K562 (cell line): ENCODE measurements around the gene AP2A2. TPM values are rescaled to one million over a fixed set of nuclear protein-coding genes. Genes with fewer than 3 reads are reported as not detected.

Experiments used
- ATAC-seq: fragments of 200-7000 bp; cut with Tn5 transposase; 3 replicates; pipeline ENCODE4 v1.9.1; 2020; ENCODE audit warnings: moderate library complexity
- BruUV-seq: library from RNA; stranded (reverse); fragments of 400-500 nt; replicated peaks from 2 replicates; lab custom pipeline; 2021; lab: Mats Ljungman, UMichigan
- CTCF ChIA-PET: fragments of 300-600 bp; formaldehyde crosslinking; extraction: SDS; loops from one replicate; lab custom pipeline; 2021; ENCODE audit warnings: low intra/inter-chr PET ratio; lab: Yijun Ruan, JAX
- POLR2A ChIA-PET: fragments of 300-600, 350-650 bp; sonication (Branson Sonifier 250); formaldehyde crosslinking; extraction: SDS; loops from one replicate; lab custom pipeline; 2021; ENCODE audit warnings: antibody characterized with exemption, inconsistent platforms; lab: Yijun Ruan, JAX
- DNase-seq, 4 experiments: peaks; one replicate each; pipeline versions ENCODE4 v3.0.0 to v3.0.0-alpha.2; 2011 to 2018; ENCODE audit warnings: low spot score in 3 of 4, mixed read lengths in 3 of 4; ENCODE audit errors: extremely low read depth in 1 of 4
- FAIRE-seq: peaks from 2 replicates; lab custom pipeline; 2011; peaks lifted over from hg19 to GRCh38; lab: Jason Lieb, UNC
- H2AFZ ChIP-seq: 2 replicates; pipeline ENCODE4 v1.6.0; 2011; ENCODE audit warnings: low read depth, low read length, control low read depth, inconsistent platforms
- H3K27ac ChIP-seq: fragments of 200-600 bp; 3 replicates; pipeline ENCODE4 v1.8.0; 2011; ENCODE audit warnings: low read depth, mild to moderate bottlenecking, control low read depth, inconsistent platforms, low read length, moderate library complexity, mixed read lengths; ENCODE audit errors: extremely low read depth
- H3K27me3 ChIP-seq, 2 experiments: fragments of 300-600 bp in 1 of 2; 2 replicates in 1 of 2; 3 replicates in 1 of 2; pipeline versions ENCODE4 v1.6.0 to v1.8.0; 2011; ENCODE audit warnings: inconsistent platforms in 2 of 2, low read length in 2 of 2, mild to moderate bottlenecking in 1 of 2, mixed read lengths in 1 of 2, moderate library complexity in 1 of 2; ENCODE audit not compliant: control insufficient read depth in 2 of 2, insufficient read depth in 2 of 2
- H3K36me3 ChIP-seq: fragments of 300-600 bp; 3 replicates; pipeline ENCODE4 v1.8.0; 2011; ENCODE audit warnings: mild to moderate bottlenecking, low read length, inconsistent platforms; ENCODE audit not compliant: control insufficient read depth, insufficient read depth
- H3K4me1 ChIP-seq, 2 experiments: fragments of 200-600 bp in 1 of 2; replicated peaks in 1 of 2; 2 replicates in 1 of 2; 3 replicates in 1 of 2; pipeline versions ENCODE4 v1.5.1 to v1.8.0; 2011; ENCODE audit warnings: inconsistent platforms in 2 of 2, low read length in 2 of 2, mild to moderate bottlenecking in 1 of 2, mixed read lengths in 1 of 2, moderate library complexity in 1 of 2; ENCODE audit not compliant: control insufficient read depth in 2 of 2, insufficient read depth in 2 of 2
- H3K4me2 ChIP-seq: 2 replicates; pipeline ENCODE4 v1.6.1; 2011; ENCODE audit warnings: low read length, control low read depth, inconsistent platforms, mixed read lengths; ENCODE audit not compliant: insufficient read depth
- H3K4me3 ChIP-seq: fragments of 200-600 bp; sonication (generic), shearing (Covaris generic); 2 replicates; pipeline ENCODE4 v1.5.1; 2016; ENCODE audit warnings: control low read depth, inconsistent platforms
- H3K79me2 ChIP-seq: fragments of 200-600 bp; 3 replicates; pipeline ENCODE4 v1.8.0; 2011; ENCODE audit warnings: low read length, inconsistent platforms; ENCODE audit not compliant: control insufficient read depth, insufficient read depth
- H3K9ac ChIP-seq, 2 experiments: 2 replicates each; pipeline versions ENCODE4 v1.6.0 to v1.6.1; 2011; ENCODE audit warnings: low read depth in 2 of 2, low read length in 2 of 2, control low read depth in 1 of 2, inconsistent platforms in 1 of 2, mild to moderate bottlenecking in 1 of 2, mixed read lengths in 1 of 2; ENCODE audit not compliant: insufficient read depth in 1 of 2
- H3K9me1 ChIP-seq: one replicate; pipeline ENCODE4 v1.6.0; 2011; ENCODE audit warnings: inconsistent platforms, mild to moderate bottlenecking, low read length, moderate library complexity; ENCODE audit not compliant: control insufficient read depth, insufficient read depth
- H3K9me3 ChIP-seq: replicated peaks from 2 replicates; pipeline ENCODE4 v1.5.1; 2011; ENCODE audit warnings: low read depth, low read length, inconsistent platforms; ENCODE audit not compliant: control insufficient read depth, insufficient read depth
- H4K20me1 ChIP-seq: replicated peaks from 2 replicates; pipeline ENCODE4 v1.6.1; 2011; ENCODE audit warnings: low read length, inconsistent platforms, mixed read lengths; ENCODE audit not compliant: control insufficient read depth, insufficient read depth
- POLR2AphosphoS5 ChIP-seq: IDR thresholded peaks from 2 replicates; pipeline ENCODE4 v1.6.1; 2011; ENCODE audit warnings: mild to moderate bottlenecking, low read depth, low read length, moderate library complexity; ENCODE audit not compliant: control insufficient read depth, insufficient read depth
- RBFOX2 ChIP-seq: fragments of 200-400 bp; formaldehyde crosslinking; IDR thresholded peaks from 2 replicates; pipeline ENCODE4 v1.6.1; 2017; ENCODE audit warnings: low read depth, mild to moderate bottlenecking, low read length, moderate library complexity
- SMARCA5 ChIP-seq: fragments of 450-650 bp; IDR thresholded peaks from 2 replicates; pipeline ENCODE4 v1.6.1; 2016
- WGBS: fragments of 100-300 bp; shearing (Covaris generic); methylation state at CpG from one replicate; pipeline ENCODE4 v1.1.6; 2016; ENCODE audit warnings: low coverage, mixed read lengths; ENCODE audit not compliant: insufficient coverage; ENCODE audit errors: missing lambda C conversion rate; 5-methylcytosine and 5-hydroxymethylcytosine counted together
- in situ Hi-C: fragments of 300-500 bp; cut with MboI; formaldehyde crosslinking; loops from 4 replicates; pipeline ENCODE4 v1.15.0; 2018; ENCODE audit warnings: inconsistent platforms, mixed read lengths
- intact Hi-C: fragments of 100-400 bp; cut with micrococcal nuclease; formaldehyde crosslinking; loops from 2 replicates; pipeline ENCODE4 v1.14.2; 2022
- polyA plus RNA-seq, 8 experiments: library from polyadenylated mRNA; depleted of rRNA in 4 of 8; stranded (reverse) in 5 of 8; unstranded in 3 of 8; fragments of >200 nt; fragmentation: Nextera tagmentation in 2 of 8; fragmentation: Illumina TruSeq in 1 of 8; extraction: Ambion mirVana in 2 of 8; extraction: Trizol in 1 of 8; gene quantifications; 2 replicates each; pipeline versions ENCODE4 v1.2.1 to v1.2.3, GENCODE V29; 2011 to 2014; ENCODE audit warnings: inconsistent platforms in 1 of 8, missing spikeins in 1 of 8
- total RNA-seq, 7 experiments: library from RNA; depleted of rRNA in 6 of 7; stranded (reverse); fragments of >200 nt in 6 of 7; fragmentation: Illumina TruSeq in 2 of 7; extraction: Trizol in 2 of 7; gene quantifications; 2 replicates each; pipeline versions ENCODE4 v1.2.1 to v1.2.3, GENCODE V29; 2011 to 2021; ENCODE audit warnings: low replicate concordance in 1 of 7
- TF ChIP-seq, protein P1 (sequence below), 3 experiments: IDR thresholded peaks in 2 of 3; conservative IDR thresholded peaks in 1 of 3; 2 replicates each; pipeline ENCODE4 v1.5.1; 2011 to 2012; ENCODE audit warnings: low read length in 3 of 3, mild to moderate bottlenecking in 3 of 3, control low read depth in 2 of 3, improper control_type of control experiment in 1 of 3, inconsistent platforms in 1 of 3, low read depth in 1 of 3, mixed read lengths in 1 of 3, moderate library complexity in 1 of 3; ENCODE audit not compliant: insufficient read depth in 2 of 3

AP2A2 gene
- total and polyA plus RNA-seq, 9 of the 15 experiments (the other 6 are each of a cell fraction or from before 2014, with no cell fraction given): 0.69 to 41.7 (median 15.2) TPM

DNA sequence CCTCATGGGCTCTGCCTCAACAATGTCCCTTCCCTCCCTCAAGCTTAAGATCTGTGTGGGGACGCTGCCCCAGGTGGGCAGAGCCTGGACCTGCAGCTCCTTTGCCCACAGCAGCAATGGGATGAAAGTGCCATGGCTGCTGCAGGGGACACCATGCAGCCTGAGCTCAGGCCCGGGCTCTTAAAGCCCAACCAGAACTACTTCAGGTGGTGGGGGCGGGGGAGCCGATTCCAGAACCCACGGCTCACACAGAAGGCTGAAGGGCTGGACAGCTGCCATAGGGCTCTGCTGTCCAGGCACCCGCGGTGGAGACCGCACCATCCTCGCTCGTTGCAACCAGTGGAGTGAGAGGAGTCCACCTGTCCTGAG lies 27.5 kb upstream of the AP2A2 start:
- intact Hi-C loops (no loop called here), in situ Hi-C loops (no loop called here)
- H3K27ac ChIP-seq: no peak overlapping the region
- no peaks in the 10 kb centered on the region for H3K27me3 ChIP-seq
- POLR2A ChIA-PET: interaction anchor here (0.6 to 1.0 kb wide), 2 partner anchors 10 to 105 kb away, joined by 3 read pairs; no protein-coding TSS in a partner anchor
- no peaks in the 10 kb centered on the region for H3K79me2 ChIP-seq
- peak; percentile 61 for ATAC-seq
- no peak overlapping the region for H3K4me3 ChIP-seq
- no peak for FAIRE-seq
- whole genome bisulfite sequencing: 93% methylated on average over 10 of the region's 10 CpGs
- peak overlapping the region in 1 of 2 experiments; percentile 4; a peak in 1 of 4 replicates for H3K9ac ChIP-seq
- H3K9me1 ChIP-seq: no peaks in the 10 kb centered on the region
- H3K4me2 ChIP-seq: no peak overlapping the region
- BruUV-seq: no TSS peak
- H2AFZ ChIP-seq: no peak overlapping the region
- H4K20me1 ChIP-seq: no peaks in the 10 kb centered on the region; the same call in 1 of the 2 replicates
- peak in 2 of 4 experiments; percentile 30 to 34 for DNase-seq
- CTCF ChIA-PET: interaction anchor here (1.0 kb wide), 1 partner anchor 153 kb away, joined by 3 read pairs; no protein-coding TSS in a partner anchor
- peaks cover 0 to 61% of the 10 kb centered on the region in 2 experiments; a peak in 2 of 5 replicates for H3K4me1 ChIP-seq
- H3K36me3 ChIP-seq: peaks cover 65% of the 10 kb centered on the region
- no peaks in the 10 kb centered on the region for H3K9me3 ChIP-seq
- TF ChIP-seq POLR2AphosphoS5 (0 out of 2 replicates have a peak, but pooled peaks have one; percentile 6), RBFOX2 (0 out of 2 replicates have a peak, but pooled peaks have one; percentile 2), SMARCA5 (no peak)
- TF ChIP-seq, protein P1, sequence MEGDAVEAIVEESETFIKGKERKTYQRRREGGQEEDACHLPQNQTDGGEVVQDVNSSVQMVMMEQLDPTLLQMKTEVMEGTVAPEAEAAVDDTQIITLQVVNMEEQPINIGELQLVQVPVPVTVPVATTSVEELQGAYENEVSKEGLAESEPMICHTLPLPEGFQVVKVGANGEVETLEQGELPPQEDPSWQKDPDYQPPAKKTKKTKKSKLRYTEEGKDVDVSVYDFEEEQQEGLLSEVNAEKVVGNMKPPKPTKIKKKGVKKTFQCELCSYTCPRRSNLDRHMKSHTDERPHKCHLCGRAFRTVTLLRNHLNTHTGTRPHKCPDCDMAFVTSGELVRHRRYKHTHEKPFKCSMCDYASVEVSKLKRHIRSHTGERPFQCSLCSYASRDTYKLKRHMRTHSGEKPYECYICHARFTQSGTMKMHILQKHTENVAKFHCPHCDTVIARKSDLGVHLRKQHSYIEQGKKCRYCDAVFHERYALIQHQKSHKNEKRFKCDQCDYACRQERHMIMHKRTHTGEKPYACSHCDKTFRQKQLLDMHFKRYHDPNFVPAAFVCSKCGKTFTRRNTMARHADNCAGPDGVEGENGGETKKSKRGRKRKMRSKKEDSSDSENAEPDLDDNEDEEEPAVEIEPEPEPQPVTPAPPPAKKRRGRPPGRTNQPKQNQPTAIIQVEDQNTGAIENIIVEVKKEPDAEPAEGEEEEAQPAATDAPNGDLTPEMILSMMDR (IDR thresholded peaks at IDR 0.05 in 2 of 3, conservative IDR thresholded peaks at IDR 0.05 in 1 of 3; ENCODE audit: insufficient read depth in 2 of 3, low read depth in 1 of 3, low read length in 3 of 3): peak in 2 of 3 experiments; percentile 39 to 42; a peak in 4 of 6 replicates
